OCI-LY3 (cell line): ENCODE data around the gene VNN1.
A peak's percentile ranks its signal among the peaks of the same experiment; 100 is the strongest.
"Not testable (repeated sequence)": the region's sequence is repeated elsewhere in the genome, so short reads cannot be mapped to it uniquely, and the experiment has no call there.

ENCODE experiments used
- H2AFZ ChIP-seq: fragments of 200-600, 300-600 bp; shearing (Covaris generic); 2 replicates; pipeline ENCODE4 v1.6.0; 2014; ENCODE audit warnings: antibody characterized with exemption, low read depth, low read length
- H3K27ac ChIP-seq: fragments of 200-600, 300-600 bp; sonication (generic); 2 replicates; pipeline ENCODE4 v1.5.1; 2014; ENCODE audit warnings: mild to moderate bottlenecking, low read length, moderate library complexity, mixed read lengths
- H3K27me3 ChIP-seq: fragments of 200-600, 300-600 bp; sonication (generic); 2 replicates; pipeline ENCODE4 v1.6.1; 2014; ENCODE audit warnings: low read depth, low read length, mixed read lengths
- H3K36me3 ChIP-seq: fragments of 200-600, 300-600 bp; sonication (generic); replicated peaks from 2 replicates; pipeline ENCODE3; 2014; ENCODE audit warnings: low read depth, low read length, mixed read lengths
- H3K4me1 ChIP-seq: fragments of 300-600, 200-600 bp; sonication (generic); 2 replicates; pipeline ENCODE4 v1.6.1; 2014; ENCODE audit warnings: low read length, mixed read lengths
- H3K4me2 ChIP-seq: fragments of 200-600, 300-600 bp; sonication (generic); 2 replicates; pipeline ENCODE4 v1.6.1; 2014; ENCODE audit warnings: low read length, mixed read lengths
- H3K4me3 ChIP-seq: fragments of 300-600, 200-600 bp; sonication (generic); 2 replicates; pipeline ENCODE4 v1.5.1; 2014; ENCODE audit warnings: antibody characterized with exemption, mild to moderate bottlenecking, low read length, moderate library complexity
- H3K79me2 ChIP-seq: fragments of 300-600, 200-600 bp; shearing (Covaris generic); 2 replicates; pipeline ENCODE4 v1.6.1; 2014; ENCODE audit warnings: mild to moderate bottlenecking, low read length, mixed read lengths
- H3K9ac ChIP-seq: fragments of 300-600, 200-600 bp; shearing (Covaris generic); 2 replicates; pipeline ENCODE4 v1.6.0; 2014; ENCODE audit warnings: mild to moderate bottlenecking, low read length, moderate library complexity
- H3K9me3 ChIP-seq: fragments of 200-600, 300-600 bp; shearing (Covaris generic); 2 replicates; pipeline ENCODE4 v1.6.1; 2014; ENCODE audit warnings: low read length, mixed read lengths; ENCODE audit not compliant: insufficient read depth
- H4K20me1 ChIP-seq: fragments of 200-600, 300-600 bp; sonication (generic); 2 replicates; pipeline ENCODE4 v1.6.1; 2016; ENCODE audit warnings: low read length, mixed read lengths; ENCODE audit not compliant: insufficient read depth
- CTCF ChIP-seq: fragments of 200-600, 300-600 bp; sonication (generic); IDR thresholded peaks from 2 replicates; pipeline ENCODE4 v1.5.1; 2014; ENCODE audit warnings: antibody characterized with exemption, low read length, low read depth
- EZH2phosphoT487 ChIP-seq: fragments of 200-600 bp; shearing (Covaris generic); IDR thresholded peaks from 2 replicates; pipeline ENCODE4 v1.6.1; 2018; ENCODE audit warnings: antibody characterized with exemption, mixed run types, low read depth

Gene VNN1

GRCh38 chr6:132648828-132649227 is 65.0 kb downstream of the VNN1 start:
- Histone ChIP-seq H3K27me3 (peaks cover under 1% of the 10 kb centered on the region; the same call in 1 of the 2 replicates), H3K36me3 (peaks cover 5% of the 10 kb centered on the region), H3K9ac (no peak overlapping the region), H3K9me3 (peaks cover 6% of the 10 kb centered on the region; the same call in 1 of the 2 replicates), H3K4me3 (no peak overlapping the region), H2AFZ (no peak overlapping the region), H3K27ac (peak overlapping the region; percentile 42; the same call in 1 of the 2 replicates), H4K20me1 (no peaks in the 10 kb centered on the region), H3K4me1 (peaks cover 49% of the 10 kb centered on the region), H3K4me2 (peak overlapping the region; percentile 67), H3K79me2 (no peaks in the 10 kb centered on the region)
- TF ChIP-seq EZH2phosphoT487 (no peak), CTCF (no peak)

- H3K79me2 ChIP-seq, result no peaks in the 10 kb centered on the region
- no peak overlapping the region for H2AFZ ChIP-seq
- H3K4me1 ChIP-seq, result peaks cover 53% of the 10 kb centered on the region
- no peaks in the 10 kb centered on the region for H4K20me1 ChIP-seq
- H3K27ac ChIP-seq, result peak overlapping the region; percentile 42
- H3K4me3 ChIP-seq, result no peak overlapping the region
- peaks cover 6% of the 10 kb centered on the region; the same call in 1 of the 2 replicates for H3K9me3 ChIP-seq
- H3K27me3 ChIP-seq, result no peaks in the 10 kb centered on the region
- peak overlapping the region; percentile 67 for H3K4me2 ChIP-seq
- peaks cover 5% of the 10 kb centered on the region for H3K36me3 ChIP-seq
- H3K9ac ChIP-seq, result no peak overlapping the region
- no peak for TF ChIP-seq EZH2phosphoT487
- no peak for TF ChIP-seq CTCF
Measured at GRCh38 chr6:132648356-132648755, 65.5 kb downstream of the VNN1 start.

- no peak overlapping the region for H3K9ac ChIP-seq
- no peak overlapping the region; the same call in 1 of the 2 replicates for H3K27ac ChIP-seq
- no peak overlapping the region for H2AFZ ChIP-seq
- no peaks in the 10 kb centered on the region for H4K20me1 ChIP-seq
- no peaks in the 10 kb centered on the region for H3K79me2 ChIP-seq
- peak overlapping the region; percentile 64 for H3K4me2 ChIP-seq
- no peaks in the 10 kb centered on the region for H3K36me3 ChIP-seq
- peaks cover 27% of the 10 kb centered on the region for H3K4me1 ChIP-seq
- H3K4me3 ChIP-seq, result peak overlapping the region; percentile 55
- TF ChIP-seq EZH2phosphoT487 (no peak), CTCF (no peak)
- no peaks in the 10 kb centered on the region for H3K27me3 ChIP-seq
- H3K9me3 ChIP-seq, result no peaks in the 10 kb centered on the region
Measured at GRCh38 chr6:132643547-132643946, 70.3 kb downstream of the VNN1 start.

- not testable (repeated sequence) for H4K20me1 ChIP-seq, H2AFZ ChIP-seq, H3K4me2 ChIP-seq, H3K79me2 ChIP-seq, H3K27ac ChIP-seq, H3K4me1 ChIP-seq, H3K36me3 ChIP-seq, H3K4me3 ChIP-seq, H3K27me3 ChIP-seq, H3K9ac ChIP-seq, H3K9me3 ChIP-seq
Measured at GRCh38 chr6:132637135-132637534, 76.7 kb downstream of the VNN1 start.

- H3K4me2 ChIP-seq, result not testable (repeated sequence)
Measured at GRCh38 chr6:132635906-132636305, 77.9 kb downstream of the VNN1 start.

GRCh38 chr6:132635288-132635687 is 78.6 kb downstream of the VNN1 start:
- not testable (repeated sequence) for H3K36me3 ChIP-seq, H3K27ac ChIP-seq, H3K4me1 ChIP-seq, H2AFZ ChIP-seq, H3K79me2 ChIP-seq, H3K4me2 ChIP-seq, H4K20me1 ChIP-seq, H3K9me3 ChIP-seq, H3K27me3 ChIP-seq, H3K4me3 ChIP-seq, H3K9ac ChIP-seq

More at GRCh38 chr6:132635906-132636305, 77.9 kb downstream of the VNN1 start:
- H3K4me3 ChIP-seq, H3K27me3 ChIP-seq, H3K36me3 ChIP-seq, H4K20me1 ChIP-seq, H3K9ac ChIP-seq, H3K4me1 ChIP-seq, H3K27ac ChIP-seq, H3K79me2 ChIP-seq, H3K9me3 ChIP-seq, H2AFZ ChIP-seq: not testable (repeated sequence)
